Mesendoderm (in vitro differentiated cells): ENCODE measurements around the gene BBIP1. TPM values are rescaled to one million over a fixed set of nuclear protein-coding genes. Genes with fewer than 3 reads are reported as not detected.

Source experiments
- DNase-seq: peaks from one replicate; pipeline ENCODE4 v3.0.0; 2013
- H2AK5ac ChIP-seq: 2 replicates; pipeline ENCODE4 v1.6.1; 2013; ENCODE audit warnings: low read length, inconsistent platforms
- H2BK120ac ChIP-seq: 2 replicates; pipeline ENCODE4 v1.6.1; 2013; ENCODE audit warnings: low read depth, mild to moderate bottlenecking, low read length, moderate library complexity, mixed read lengths
- H2BK15ac ChIP-seq: replicated peaks from 2 replicates; pipeline ENCODE4 v1.6.1; 2013; ENCODE audit warnings: low read depth, mild to moderate bottlenecking, moderate library complexity
- H2BK5ac ChIP-seq: 2 replicates; pipeline ENCODE4 v1.6.1; 2013; ENCODE audit warnings: low read length, inconsistent platforms
- H3K18ac ChIP-seq: 2 replicates; pipeline ENCODE4 v1.6.1; 2013; ENCODE audit warnings: mild to moderate bottlenecking, low read length, mixed read lengths
- H3K23ac ChIP-seq: one replicate; pipeline ENCODE4 v1.6.1; 2013; ENCODE audit warnings: low read length
- H3K27ac ChIP-seq: 2 replicates; pipeline ENCODE4 v1.5.1; 2013; ENCODE audit warnings: low read depth, mild to moderate bottlenecking, inconsistent platforms, low read length, moderate library complexity
- H3K27me3 ChIP-seq: 2 replicates; pipeline ENCODE4 v1.6.1; 2013; ENCODE audit warnings: low read length, control low read depth, mild to moderate bottlenecking, inconsistent platforms; ENCODE audit not compliant: insufficient read depth, poor library complexity
- H3K36me3 ChIP-seq: 2 replicates; pipeline ENCODE4 v1.6.1; 2013; ENCODE audit warnings: low read length, inconsistent platforms; ENCODE audit not compliant: control insufficient read depth, insufficient read depth
- H3K4ac ChIP-seq: one replicate; pipeline ENCODE4 v1.6.1; 2013; ENCODE audit warnings: low read depth, mild to moderate bottlenecking, low read length, moderate library complexity
- H3K4me1 ChIP-seq: 2 replicates; pipeline ENCODE4 v1.6.1; 2013; ENCODE audit warnings: low read depth, low read length, inconsistent platforms; ENCODE audit not compliant: control insufficient read depth
- H3K4me2 ChIP-seq: 2 replicates; pipeline ENCODE4 v1.6.1; 2013; ENCODE audit warnings: low read length
- H3K4me3 ChIP-seq: 2 replicates; pipeline ENCODE4 v1.5.1; 2013; ENCODE audit warnings: mild to moderate bottlenecking, low read length
- H3K56ac ChIP-seq: one replicate; pipeline ENCODE4 v1.6.1; 2013; ENCODE audit warnings: low read length
- H3K79me1 ChIP-seq: 2 replicates; pipeline ENCODE4 v1.6.1; 2013; ENCODE audit warnings: low read length, inconsistent platforms
- H3K79me2 ChIP-seq: 2 replicates; pipeline ENCODE4 v1.6.1; 2013; ENCODE audit warnings: mild to moderate bottlenecking, low read length; ENCODE audit not compliant: control insufficient read depth, insufficient read depth
- H3K9ac ChIP-seq: 2 replicates; pipeline ENCODE4 v1.6.1; 2013; ENCODE audit warnings: low read length, inconsistent platforms
- H4K5ac ChIP-seq: one replicate; pipeline ENCODE4 v1.6.1; 2013; ENCODE audit warnings: low read length
- H4K8ac ChIP-seq: one replicate; pipeline ENCODE4 v1.6.1; 2013; ENCODE audit warnings: low read depth, mild to moderate bottlenecking, control low read depth, low read length, moderate library complexity
- WGBS: extraction: QIAGEN DNeasy Blood & Tissue Kit; methylation state at CpG from one replicate; pipeline ENCODE4 v1.1.7; 2013; ENCODE audit warnings: low lambda C conversion rate, missing lambda C conversion rate; ENCODE audit not compliant: insufficient coverage; ENCODE audit errors: extremely low coverage; 5-methylcytosine and 5-hydroxymethylcytosine counted together
- polyA plus RNA-seq, 2 experiments: library from polyadenylated mRNA; stranded (reverse); fragments of 200-250 nt; gene quantifications; one replicate each; pipeline ENCODE4 v1.2.3, GENCODE V29; 2013

Gene BBIP1, protein sequence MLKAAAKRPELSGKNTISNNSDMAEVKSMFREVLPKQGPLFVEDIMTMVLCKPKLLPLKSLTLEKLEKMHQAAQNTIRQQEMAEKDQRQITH
- polyA plus RNA-seq (2013, experiment 1 of 2): 22.2 TPM
- 22.0 TPM for polyA plus RNA-seq (2013, experiment 2 of 2)

DNA sequence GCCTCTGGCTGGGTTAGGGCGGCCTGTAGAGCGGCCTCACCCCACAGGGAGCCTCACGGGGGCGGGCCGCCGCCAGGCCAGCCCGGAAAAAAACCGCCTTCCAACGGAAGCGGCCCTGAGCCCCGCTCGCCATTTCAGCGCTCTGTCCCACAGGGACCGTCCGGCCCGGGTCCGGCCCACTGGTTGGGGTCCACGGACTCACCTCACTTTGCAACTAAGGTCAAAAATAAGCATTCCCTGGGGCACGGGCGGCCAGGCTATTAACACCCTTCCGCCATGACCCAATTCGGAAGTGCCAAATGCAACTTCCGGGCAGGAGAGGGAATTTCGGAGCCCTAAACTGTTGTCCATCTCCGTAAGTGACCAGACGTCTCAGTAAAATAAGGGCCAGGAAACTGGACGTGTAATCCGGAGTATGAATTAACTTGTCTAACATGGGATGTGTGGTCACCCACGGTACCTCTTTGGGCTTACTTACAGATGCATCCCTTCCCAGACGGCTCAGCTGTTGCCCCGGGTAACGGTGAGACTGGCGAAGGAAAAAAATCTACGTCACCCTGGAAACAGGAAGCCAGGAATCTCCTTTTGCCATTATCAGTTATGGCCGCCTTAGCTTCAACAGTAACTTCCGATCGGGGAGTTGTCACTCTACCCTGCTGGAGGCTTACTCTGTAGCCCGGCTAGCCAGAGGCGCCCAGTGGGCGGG, at the start of gene BBIP1:
BBIP1 (minus strand) TSS at position 538 of the 706 bp plus-strand sequence. CDS start 1,023 bp downstream, outside the sequence.
- H3K27ac ChIP-seq: peak within 1 kb of the TSS; percentile 98
- peaks cover 15% of the 10 kb centered on the region for H3K79me2 ChIP-seq
- H3K27me3 ChIP-seq: no peaks in the 10 kb centered on the region
- no peak within 1 kb of the TSS for H2BK15ac ChIP-seq
- H3K36me3 ChIP-seq: no peaks in the 10 kb centered on the region
- peak within 1 kb of the TSS; percentile 93 for H3K4me2 ChIP-seq
- H4K5ac ChIP-seq: no peak within 1 kb of the TSS
- H2AK5ac ChIP-seq: no peak within 1 kb of the TSS
- peak within 1 kb of the TSS; percentile 87 for H3K4me3 ChIP-seq
- H3K4ac ChIP-seq: peak within 1 kb of the TSS; percentile 72
- H3K79me1 ChIP-seq: no peaks in the 10 kb centered on the region
- peak within 1 kb of the TSS; percentile 78 for H3K18ac ChIP-seq
- peak within 1 kb of the TSS; percentile 90 for H3K9ac ChIP-seq
- H2BK120ac ChIP-seq: peak within 1 kb of the TSS; percentile 4
- peak within 1 kb of the TSS; percentile 98 for H3K56ac ChIP-seq
- H3K23ac ChIP-seq: no peak within 1 kb of the TSS
- peak within 1 kb of the TSS; percentile 91 for H2BK5ac ChIP-seq
- H4K8ac ChIP-seq: peak within 1 kb of the TSS; percentile 1
- peak; percentile 100 for DNase-seq
- H3K4me1 ChIP-seq: peaks cover 5% of the 10 kb centered on the region
- WGBS: no CpG with 5 or more reads among the region's 40 CpGs

GRCh38 chr10:110967645-110968044, 48.7 kb upstream of the BBIP1 start:
- Histone ChIP-seq H3K9ac (no peak overlapping the region), H3K27ac (no peak overlapping the region), H3K4me2 (no peak overlapping the region), H3K4ac (no peak overlapping the region), H4K8ac (no peak overlapping the region), H4K5ac (no peak overlapping the region), H3K79me1 (peaks cover 1% of the 10 kb centered on the region), H3K4me1 (no peaks in the 10 kb centered on the region), H3K56ac (no peak overlapping the region), H3K36me3 (no peaks in the 10 kb centered on the region), H3K18ac (no peak overlapping the region), H3K79me2 (no peaks in the 10 kb centered on the region), H3K4me3 (no peak overlapping the region), H2BK120ac (no peak overlapping the region), H3K23ac (no peak overlapping the region), H2BK5ac (no peak overlapping the region), H2AK5ac (no peak overlapping the region), H2BK15ac (no peak overlapping the region), H3K27me3 (no peaks in the 10 kb centered on the region)
- DNase-seq: no peak
- no CpG with 5 or more reads among the region's 1 CpG for WGBS

GRCh38 chr10:110967009-110967630, 48.1 kb upstream of the BBIP1 start:
- Histone ChIP-seq H3K4me2 (no peak overlapping the region), H3K18ac (no peak overlapping the region), H3K79me2 (peaks cover 2% of the 10 kb centered on the region), H3K36me3 (no peaks in the 10 kb centered on the region), H3K27ac (no peak overlapping the region), H3K27me3 (no peaks in the 10 kb centered on the region), H3K9ac (no peak overlapping the region), H4K8ac (no peak overlapping the region), H3K4ac (no peak overlapping the region), H3K4me3 (no peak overlapping the region), H2AK5ac (no peak overlapping the region), H3K4me1 (no peaks in the 10 kb centered on the region), H4K5ac (no peak overlapping the region), H3K56ac (no peak overlapping the region), H3K23ac (no peak overlapping the region), H2BK120ac (no peak overlapping the region), H2BK15ac (no peak overlapping the region), H2BK5ac (no peak overlapping the region), H3K79me1 (peaks cover 4% of the 10 kb centered on the region)
- no peak for DNase-seq
- WGBS: no CpG with 5 or more reads among the region's 3 CpGs

GRCh38 chr10:110966146-110966545, 47.2 kb upstream of the BBIP1 start:
- Histone ChIP-seq H3K4ac (no peak overlapping the region), H4K5ac (no peak overlapping the region), H3K23ac (no peak overlapping the region), H2BK120ac (no peak overlapping the region), H3K4me2 (no peak overlapping the region), H3K4me1 (no peaks in the 10 kb centered on the region), H3K79me2 (peaks cover 2% of the 10 kb centered on the region), H3K56ac (no peak overlapping the region), H2BK15ac (no peak overlapping the region), H2BK5ac (no peak overlapping the region), H3K79me1 (peaks cover 4% of the 10 kb centered on the region), H3K27ac (no peak overlapping the region), H3K36me3 (no peaks in the 10 kb centered on the region), H2AK5ac (no peak overlapping the region), H3K27me3 (no peaks in the 10 kb centered on the region), H3K4me3 (no peak overlapping the region), H4K8ac (no peak overlapping the region), H3K9ac (no peak overlapping the region), H3K18ac (no peak overlapping the region)
- no peak for DNase-seq
- WGBS: 100% methylated on average over 1 of the region's 1 CpG

- Histone ChIP-seq H3K27me3 (no peaks in the 10 kb centered on the region), H3K4me2 (no peak overlapping the region), H2BK5ac (no peak overlapping the region), H3K23ac (no peak overlapping the region), H3K9ac (no peak overlapping the region), H3K79me2 (peaks cover 3% of the 10 kb centered on the region), H4K5ac (no peak overlapping the region), H3K27ac (no peak overlapping the region), H4K8ac (no peak overlapping the region), H3K56ac (no peak overlapping the region), H2BK15ac (no peak overlapping the region), H2BK120ac (no peak overlapping the region), H2AK5ac (no peak overlapping the region), H3K18ac (no peak overlapping the region), H3K4me3 (no peak overlapping the region), H3K79me1 (peaks cover 4% of the 10 kb centered on the region), H3K4ac (no peak overlapping the region), H3K36me3 (no peaks in the 10 kb centered on the region), H3K4me1 (no peaks in the 10 kb centered on the region)
- DNase-seq: no peak
Measured at GRCh38 chr10:110965216-110965615, 46.2 kb upstream of the BBIP1 start.
